ENCODE data around the gene RTBDN.
A peak's percentile ranks its signal among the peaks of the same experiment; 100 is the strongest.

Gene RTBDN

GRCh38 chr19:12792853-12793289 is 41.5 kb downstream of the RTBDN start:
- peak overlapping the region; percentile 100 for H3K27ac ChIP-seq
- POLR2A ChIA-PET (ENCODE audit: low non-redundant PET) = interaction anchor here (0.9 to 7.3 kb wide), 4 partner anchors 10 to 26 kb away, joined by 3 to 120 read pairs (median 11); partner anchors contain the start of gene HOOK2
- CTCF ChIA-PET = interaction anchor here (0.6 to 3.6 kb wide), 5 partner anchors 10 to 129 kb away, joined by 3 to 40 read pairs (median 3); partner anchors contain the start of gene HOOK2
- DNase-seq (ENCODE audit: low spot score) = no peak
- TF ChIP-seq CTCF (conservative IDR thresholded peaks at IDR 0.05; ENCODE audit: low read depth) = no peak

GRCh38 chr19:12792051-12792852 is 42.1 kb downstream of the RTBDN start:
- TF ChIP-seq CTCF (conservative IDR thresholded peaks at IDR 0.05; ENCODE audit: low read depth) = no peak
- ChIA-PET CTCF (interaction anchor here (0.6 to 3.6 kb wide), 4 partner anchors 9 to 58 kb away, joined by 3 to 40 read pairs (median 7); partner anchors contain the start of gene TRIR), POLR2A (ENCODE audit: low non-redundant PET) (interaction anchor here (0.6 to 7.3 kb wide), 6 partner anchors 9 to 124 kb away, joined by 3 to 120 read pairs (median 11); partner anchors contain the start of gene HOOK2)
- no peak for DNase-seq (ENCODE audit: low spot score)
- peak overlapping the region; percentile 100 for H3K27ac ChIP-seq

DNA sequence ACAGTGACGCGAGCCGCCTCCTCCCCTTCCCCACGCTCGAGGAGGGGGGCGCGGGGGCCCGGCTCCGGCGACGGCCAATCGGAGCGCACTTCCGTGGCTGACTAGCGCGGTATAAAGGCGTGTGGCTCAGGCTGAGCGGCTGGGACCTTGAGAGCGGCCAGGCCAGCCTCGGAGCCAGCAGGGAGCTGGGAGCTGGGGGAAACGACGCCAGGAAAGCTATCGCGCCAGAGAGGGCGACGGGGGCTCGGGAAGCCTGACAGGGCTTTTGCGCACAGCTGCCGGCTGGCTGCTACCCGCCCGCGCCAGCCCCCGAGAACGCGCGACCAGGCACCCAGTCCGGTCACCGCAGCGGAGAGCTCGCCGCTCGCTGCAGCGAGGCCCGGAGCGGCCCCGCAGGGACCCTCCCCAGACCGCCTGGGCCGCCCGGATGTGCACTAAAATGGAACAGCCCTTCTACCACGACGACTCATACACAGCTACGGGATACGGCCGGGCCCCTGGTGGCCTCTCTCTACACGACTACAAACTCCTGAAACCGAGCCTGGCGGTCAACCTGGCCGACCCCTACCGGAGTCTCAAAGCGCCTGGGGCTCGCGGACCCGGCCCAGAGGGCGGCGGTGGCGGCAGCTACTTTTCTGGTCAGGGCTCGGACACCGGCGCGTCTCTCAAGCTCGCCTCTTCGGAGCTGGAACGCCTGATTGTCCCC is 42.9 kb downstream of the RTBDN start, which contains the start of gene JUNB:
Gene JUNB, plus strand, starts transcription at position 142 of the 706 bp plus-strand sequence. Its CDS starts 286 bp downstream, at position 428.
- peak within 1 kb of the TSS; percentile 100 for H3K27ac ChIP-seq
- no peak for TF ChIP-seq CTCF (conservative IDR thresholded peaks at IDR 0.05; ENCODE audit: low read depth)
- peak; percentile 89 for DNase-seq (ENCODE audit: low spot score)
- POLR2A ChIA-PET (ENCODE audit: low non-redundant PET) = interaction anchor here (0.6 to 7.3 kb wide), 5 partner anchors 9 to 123 kb away, joined by 3 to 120 read pairs (median 7); partner anchors contain the start of gene HOOK2
- CTCF ChIA-PET = interaction anchor here (0.5 to 3.6 kb wide), 6 partner anchors 9 to 937 kb away, joined by 3 to 40 read pairs (median 6); no protein-coding TSS in a partner anchor

DNA sequence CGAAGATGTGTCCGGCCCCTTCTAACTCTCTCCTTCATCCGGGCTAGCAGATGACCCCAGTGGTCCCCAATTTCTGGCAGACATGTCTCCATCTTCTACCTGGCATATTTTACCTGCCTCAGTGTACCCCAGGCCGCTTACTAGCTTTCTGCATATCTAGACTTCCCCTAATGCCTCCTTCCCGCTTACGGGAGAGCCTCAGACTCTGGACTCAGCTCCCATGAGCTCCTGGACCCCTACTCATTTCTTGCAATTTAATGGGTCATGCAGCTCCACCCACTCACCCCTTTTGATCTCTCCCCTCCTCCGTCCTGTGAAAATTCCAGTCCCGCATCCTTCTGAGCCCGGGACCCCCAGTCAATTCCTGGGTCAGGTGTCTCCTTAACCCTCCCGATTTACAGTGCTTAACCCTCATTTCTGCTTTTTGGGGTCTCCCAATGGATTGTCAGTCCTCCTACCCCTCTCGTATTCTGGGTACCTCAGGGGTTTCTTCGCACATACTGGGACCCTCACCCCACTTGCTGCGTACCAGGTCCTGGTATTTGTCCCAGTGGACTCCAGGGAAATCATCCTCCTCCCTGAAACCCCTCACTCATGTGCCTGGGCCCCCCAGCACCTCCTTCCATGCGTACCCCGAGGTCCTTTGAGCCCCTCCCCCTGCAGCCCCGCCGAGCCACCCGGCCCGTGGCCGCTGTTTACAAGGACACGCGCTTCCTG is 43.6 kb downstream of the RTBDN start:
- no peak for TF ChIP-seq CTCF (conservative IDR thresholded peaks at IDR 0.05; ENCODE audit: low read depth)
- ChIA-PET CTCF (interaction anchor here (0.5 to 3.6 kb wide), 4 partner anchors 14 to 936 kb away, joined by 3 to 40 read pairs (median 5); no protein-coding TSS in a partner anchor), POLR2A (ENCODE audit: low non-redundant PET) (interaction anchor here (1.8 to 7.3 kb wide), 3 partner anchors 8 to 16 kb away, joined by 7 to 120 read pairs (median 16); partner anchors contain the start of gene HOOK2)
- peak overlapping the region; percentile 100 for H3K27ac ChIP-seq
- DNase-seq (ENCODE audit: low spot score) = no peak

DNA sequence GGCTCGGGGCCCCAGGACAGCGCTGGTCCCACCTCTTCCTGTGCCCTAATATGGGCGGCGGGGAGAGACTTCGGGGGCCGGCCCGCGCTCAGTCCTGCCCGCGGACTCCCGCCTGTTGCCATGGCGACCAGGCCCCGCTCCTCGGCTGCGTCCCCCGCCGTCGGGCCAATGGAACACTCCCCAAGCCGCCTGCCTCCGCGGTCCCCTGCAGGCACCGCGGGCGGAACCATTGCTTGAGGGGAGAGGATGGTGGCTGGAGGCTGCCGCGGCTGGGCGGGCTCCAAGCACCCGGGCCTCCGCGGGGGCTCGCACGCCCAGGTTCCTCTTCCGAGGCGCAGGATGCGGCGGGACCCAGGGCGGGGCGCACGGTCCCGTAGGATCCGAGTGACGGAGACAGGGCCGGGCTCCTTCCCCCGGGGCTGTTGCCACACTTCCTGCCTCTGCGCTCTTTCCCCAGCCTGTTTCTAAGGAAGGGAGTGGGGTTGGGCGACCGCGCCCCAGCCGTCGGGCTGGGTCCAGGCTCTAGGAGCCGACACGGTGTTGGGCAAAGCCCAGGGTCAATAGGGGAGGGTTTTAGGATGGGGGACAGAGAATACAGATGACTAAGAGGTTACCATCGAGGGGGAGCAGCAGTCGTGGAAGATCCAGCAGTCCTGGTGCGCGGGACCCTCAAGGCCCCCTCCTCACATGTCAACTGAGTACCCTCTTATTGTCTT is 44.3 kb downstream of the RTBDN start:
- peak; percentile 93 for DNase-seq (ENCODE audit: low spot score)
- CTCF ChIA-PET = interaction anchor here (0.7 to 3.6 kb wide), 3 partner anchors 12 to 16 kb away, joined by 3 to 40 read pairs (median 11); no protein-coding TSS in a partner anchor
- no peak for TF ChIP-seq CTCF (conservative IDR thresholded peaks at IDR 0.05; ENCODE audit: low read depth)
- POLR2A ChIA-PET (ENCODE audit: low non-redundant PET) = interaction anchor here (1.8 to 7.3 kb wide), 2 partner anchors 7 to 13 kb away, joined by 16 to 120 read pairs; partner anchors contain the start of gene HOOK2
- peak overlapping the region; percentile 100 for H3K27ac ChIP-seq

Data from RWPE1 (cell line).